ENCODE results near the gene IGF1R.

- TF ChIP-seq EZH2 (IDR thresholded peaks at IDR 0.05; ENCODE audit: low read depth) (no peak), CTCF (conservative IDR thresholded peaks at IDR 0.05) (no peak)
Measured at GRCh38 chr15:98737721-98738120, 89.4 kb downstream of the IGF1R start.
